Neuron (in vitro differentiated cells): ENCODE measurements around the gene ESPNL.

Source experiments
- H2AFZ ChIP-seq: one replicate; pipeline ENCODE4 v1.6.1; 2013; ENCODE audit warnings: low read depth, mild to moderate bottlenecking, inconsistent platforms, low read length, moderate library complexity
- H3K27me3 ChIP-seq: one replicate; pipeline ENCODE4 v1.6.1; 2013; ENCODE audit warnings: low read length; ENCODE audit not compliant: insufficient read depth
- H3K36me3 ChIP-seq: one replicate; pipeline ENCODE4 v1.6.1; 2013; ENCODE audit warnings: low read length; ENCODE audit not compliant: insufficient read depth
- H3K4me1 ChIP-seq: one replicate; pipeline ENCODE4 v1.6.1; 2013; ENCODE audit warnings: low read length; ENCODE audit not compliant: insufficient read depth
- H3K4me3 ChIP-seq: 2 replicates; pipeline ENCODE4 v1.5.1; 2013; ENCODE audit warnings: mild to moderate bottlenecking, low read length, moderate library complexity
- H3K9me3 ChIP-seq: one replicate; pipeline ENCODE4 v1.6.1; 2013; ENCODE audit warnings: low read length

The ESPNL gene

DNA sequence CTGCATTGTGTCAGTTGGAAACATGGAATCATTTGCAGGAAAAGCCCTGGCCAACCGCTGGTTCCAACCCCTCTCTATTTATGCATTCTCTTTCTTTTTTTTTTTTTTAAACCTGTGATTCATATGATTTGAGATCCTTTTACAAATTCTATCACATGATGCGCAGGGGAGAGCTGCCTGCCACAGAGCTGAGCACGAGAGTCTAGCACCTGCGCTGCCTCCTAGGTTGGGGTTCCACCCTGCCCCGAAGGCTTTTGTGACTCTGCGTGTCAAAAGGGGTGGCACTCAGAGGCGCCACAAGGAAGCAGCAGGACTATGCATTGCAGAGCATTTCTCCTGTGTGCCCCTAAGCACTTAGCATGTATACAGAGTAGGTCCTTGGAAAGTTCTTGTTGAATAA, 17.3 kb upstream of the ESPNL start:
- Histone ChIP-seq H2AFZ (no peak overlapping the region), H3K9me3 (peaks cover 4% of the 10 kb centered on the region), H3K36me3 (peaks cover 40% of the 10 kb centered on the region), H3K27me3 (no peaks in the 10 kb centered on the region), H3K4me1 (no peaks in the 10 kb centered on the region), H3K4me3 (no peak overlapping the region)

DNA sequence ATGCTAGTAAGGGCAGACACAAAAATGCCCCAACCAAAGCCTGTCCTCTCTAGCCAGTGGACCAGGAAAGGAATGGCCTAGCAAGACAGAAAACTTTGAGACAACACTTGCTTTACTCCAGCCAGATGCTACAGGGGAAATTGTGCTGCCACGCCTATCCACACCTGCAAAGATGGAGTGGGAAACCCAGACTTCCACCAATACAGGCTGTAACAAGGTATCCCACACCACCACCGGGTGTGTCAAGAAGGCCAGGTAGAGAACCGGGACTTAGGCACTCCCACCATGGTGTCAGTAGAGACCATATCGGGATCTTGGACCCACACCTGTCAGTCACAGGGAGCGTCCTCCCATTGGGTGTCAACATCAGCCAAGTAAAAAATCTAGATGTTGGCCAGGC, 16.2 kb upstream of the ESPNL start:
- Histone ChIP-seq H2AFZ (no peak overlapping the region), H3K9me3 (peaks cover 4% of the 10 kb centered on the region), H3K4me1 (no peaks in the 10 kb centered on the region), H3K4me3 (no peak overlapping the region), H3K36me3 (peaks cover 40% of the 10 kb centered on the region), H3K27me3 (no peaks in the 10 kb centered on the region)

DNA sequence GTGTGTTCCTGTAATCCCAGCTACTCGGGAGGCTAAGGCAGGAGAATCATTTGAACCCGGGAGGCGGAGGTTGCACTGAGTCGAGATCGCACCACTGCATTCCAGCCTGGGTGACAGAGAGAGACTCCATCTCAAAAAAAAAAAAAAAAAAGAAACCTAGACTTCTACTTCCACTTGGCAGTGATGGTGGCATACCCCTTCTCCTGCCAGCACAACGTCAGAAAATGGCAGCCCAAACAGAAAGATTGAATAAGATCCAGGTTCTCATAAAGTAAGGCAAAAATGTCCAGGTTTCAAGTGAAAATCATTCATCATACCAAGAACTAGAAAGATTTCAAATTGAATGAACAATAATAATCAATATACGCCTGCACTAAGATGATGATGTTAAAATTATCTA, 15.4 kb upstream of the ESPNL start:
- Histone ChIP-seq H3K4me3 (no peak overlapping the region), H2AFZ (no peak overlapping the region), H3K36me3 (peaks cover 40% of the 10 kb centered on the region), H3K27me3 (no peaks in the 10 kb centered on the region), H3K9me3 (no peaks in the 10 kb centered on the region), H3K4me1 (no peaks in the 10 kb centered on the region)

DNA sequence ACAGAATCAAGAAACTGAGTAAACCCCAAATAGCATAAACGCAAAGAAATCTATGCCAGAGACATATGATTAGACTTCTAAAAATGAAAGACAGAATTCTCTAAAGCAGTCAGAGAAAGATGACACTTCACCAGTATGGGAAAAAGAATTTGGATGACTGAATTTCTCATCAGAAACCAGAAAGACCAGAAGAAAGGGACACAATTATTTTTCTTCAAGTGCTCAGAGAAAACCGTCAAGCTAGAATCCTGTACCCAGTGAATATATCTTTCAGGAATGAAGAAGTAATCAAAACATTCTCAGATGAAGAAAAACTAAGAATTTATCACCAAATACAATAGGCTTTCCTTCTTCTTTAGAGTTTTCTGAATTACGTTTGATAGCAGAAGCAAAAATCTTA, 14.2 kb upstream of the ESPNL start:
- Histone ChIP-seq H3K9me3 (no peaks in the 10 kb centered on the region), H3K27me3 (no peaks in the 10 kb centered on the region), H2AFZ (no peak overlapping the region), H3K4me1 (no peaks in the 10 kb centered on the region), H3K36me3 (peaks cover 39% of the 10 kb centered on the region), H3K4me3 (no peak overlapping the region)

DNA sequence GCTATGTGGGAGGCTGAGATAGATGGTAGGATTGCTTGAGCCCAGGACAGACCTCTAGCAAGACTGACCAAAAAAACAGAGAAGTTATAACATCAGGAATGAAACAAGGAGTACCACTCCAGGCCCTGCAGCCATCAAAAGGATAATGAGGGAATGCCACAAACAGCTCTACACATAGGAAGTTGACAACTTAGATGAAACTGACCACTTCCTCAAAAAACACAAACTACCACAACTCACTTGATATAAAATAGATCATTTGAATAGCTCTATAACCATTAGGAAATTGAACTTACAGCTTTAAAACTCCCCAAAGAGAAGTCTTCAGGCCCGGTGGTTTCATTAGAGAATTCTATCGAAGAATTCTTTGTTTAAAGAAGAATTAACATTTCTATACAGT, 12.9 kb upstream of the ESPNL start:
- Histone ChIP-seq H3K36me3 (peaks cover 32% of the 10 kb centered on the region), H3K27me3 (no peaks in the 10 kb centered on the region), H2AFZ (no peak overlapping the region), H3K4me1 (no peaks in the 10 kb centered on the region), H3K4me3 (no peak overlapping the region), H3K9me3 (no peaks in the 10 kb centered on the region)

DNA sequence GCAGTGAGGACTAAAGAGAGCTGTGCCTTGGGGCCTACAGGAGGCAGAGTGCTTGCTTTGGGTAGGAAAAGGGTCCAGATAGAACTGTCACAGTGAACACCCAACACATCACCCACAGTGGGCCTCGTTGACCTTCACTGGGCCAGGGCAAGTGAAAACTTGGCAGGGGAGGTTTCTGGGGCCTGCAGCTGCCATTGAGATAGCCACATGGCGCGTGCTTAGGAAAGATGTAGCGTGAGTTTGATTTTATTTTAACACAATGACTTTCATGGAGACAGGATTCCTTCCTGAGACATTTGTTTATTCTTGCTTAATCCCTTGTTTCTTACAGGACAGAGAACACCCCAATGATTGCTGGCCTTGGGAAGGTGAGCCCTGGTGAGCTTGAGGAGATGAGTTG, 9.3 kb upstream of the ESPNL start:
- Histone ChIP-seq H3K36me3 (peaks cover 11% of the 10 kb centered on the region), H3K27me3 (no peaks in the 10 kb centered on the region), H3K4me3 (no peak overlapping the region), H3K9me3 (no peaks in the 10 kb centered on the region), H3K4me1 (no peaks in the 10 kb centered on the region), H2AFZ (no peak overlapping the region)

DNA sequence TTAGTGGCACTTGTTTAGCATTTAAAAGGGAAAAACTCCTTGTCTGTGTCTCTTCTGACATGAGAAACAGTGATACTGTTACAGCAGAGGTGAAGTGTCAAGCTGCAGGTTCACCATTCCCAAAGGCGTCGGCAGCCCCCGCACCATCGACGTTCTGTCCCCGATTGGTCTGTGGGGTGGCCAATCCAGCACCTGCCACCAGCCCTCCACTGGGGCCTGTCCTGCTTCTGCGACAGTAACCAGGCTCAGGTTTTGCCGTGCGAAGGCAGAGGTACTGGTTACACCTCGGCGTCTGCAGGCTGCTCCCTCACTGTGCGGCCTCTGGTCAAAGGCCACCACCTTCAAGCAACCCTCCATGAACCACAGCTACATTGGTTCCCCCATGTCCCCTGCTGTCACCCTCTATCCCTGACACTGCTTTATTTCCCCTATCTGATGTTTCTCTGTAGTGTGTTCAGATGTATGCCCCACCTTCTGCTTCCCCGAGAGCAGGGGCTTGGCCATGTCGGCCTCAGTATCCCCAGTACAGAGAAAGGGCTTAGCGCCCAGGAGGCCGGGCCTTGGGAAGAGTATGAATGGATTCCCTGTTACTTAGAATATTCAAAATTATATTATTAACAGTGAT, 8.6 kb upstream of the ESPNL start:
- H3K27me3 ChIP-seq: no peaks in the 10 kb centered on the region
- no peaks in the 10 kb centered on the region for H3K9me3 ChIP-seq
- H2AFZ ChIP-seq: no peak overlapping the region
- H3K36me3 ChIP-seq: peaks cover 6% of the 10 kb centered on the region
- H3K4me1 ChIP-seq: no peaks in the 10 kb centered on the region
- H3K4me3 ChIP-seq: no peak overlapping the region

DNA sequence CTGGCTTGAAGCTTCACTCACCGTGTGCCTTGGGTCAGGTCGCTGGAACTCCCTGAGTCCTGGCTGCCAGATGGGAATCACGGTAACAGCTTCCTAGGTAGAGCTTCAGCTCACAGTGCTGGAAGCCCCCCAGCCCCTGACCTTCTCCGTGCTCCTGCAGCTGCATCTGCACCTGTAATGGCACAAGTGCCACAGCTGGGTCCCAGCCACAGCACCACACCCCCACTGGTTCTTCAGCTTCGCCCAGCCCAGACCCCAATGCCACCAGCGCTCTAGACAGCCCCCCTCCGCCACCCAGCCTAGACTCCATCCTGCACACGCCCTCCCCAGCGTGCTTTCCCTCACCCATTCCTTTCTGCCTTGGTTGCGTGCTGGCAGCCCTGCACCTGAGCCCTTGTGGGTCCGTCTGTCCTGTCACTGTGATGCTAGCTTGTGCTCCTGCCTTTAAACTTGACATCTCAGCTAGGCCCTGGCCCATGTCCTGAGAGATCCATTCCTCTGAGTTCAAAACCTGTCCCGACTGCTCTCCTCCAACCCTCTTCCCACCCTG, 7.6 kb upstream of the ESPNL start:
- Histone ChIP-seq H3K4me1 (no peaks in the 10 kb centered on the region), H3K36me3 (peaks cover 6% of the 10 kb centered on the region), H3K27me3 (no peaks in the 10 kb centered on the region), H3K4me3 (no peak overlapping the region), H3K9me3 (no peaks in the 10 kb centered on the region), H2AFZ (no peak overlapping the region)

DNA sequence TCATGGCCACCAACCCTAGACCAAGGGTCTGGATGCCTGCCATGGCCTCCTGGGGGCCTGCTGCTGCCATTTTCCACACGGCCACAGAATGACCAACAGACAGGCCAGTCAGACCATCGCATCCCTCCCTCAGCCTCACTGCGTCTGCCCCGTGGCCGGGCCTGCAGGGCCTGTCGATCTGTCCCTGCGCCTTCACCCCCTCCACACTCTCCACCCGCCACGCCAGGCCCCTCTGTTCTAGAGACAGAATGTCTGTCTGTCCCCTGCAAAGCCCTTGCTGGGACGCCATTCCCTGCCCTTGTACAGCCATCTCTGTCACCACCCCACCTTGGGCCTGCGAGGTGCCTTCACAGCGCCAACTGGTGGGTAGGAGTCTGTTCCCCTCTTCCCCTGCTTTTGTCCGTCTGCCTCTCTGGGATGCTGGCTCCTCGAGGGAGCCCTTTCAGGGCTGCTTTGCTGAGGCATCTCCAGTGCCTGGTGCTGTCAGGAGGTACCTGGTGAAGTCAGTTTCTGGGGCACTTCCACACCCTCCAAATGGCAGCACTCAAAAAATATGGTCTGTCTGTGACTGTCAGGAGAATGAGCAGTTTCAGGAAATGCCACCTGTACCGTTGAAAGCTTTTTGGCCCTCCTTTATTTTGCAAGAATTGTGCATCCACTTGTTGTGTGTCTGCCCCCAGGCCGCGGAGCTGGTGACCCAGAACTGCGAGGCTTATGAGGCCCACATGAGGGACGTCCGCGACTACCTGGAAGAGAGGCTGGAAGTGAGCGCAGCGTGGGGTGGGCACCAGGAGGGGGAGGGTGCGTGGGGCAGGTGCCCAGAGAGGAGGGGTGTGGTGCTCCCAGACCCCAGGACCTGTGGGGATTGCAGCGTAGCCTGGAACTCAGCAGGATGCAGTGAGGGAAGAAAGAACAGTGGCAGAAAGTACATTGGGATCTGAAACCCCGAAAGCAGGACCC, 6.7 kb upstream of the ESPNL start:
- Histone ChIP-seq H3K9me3 (no peaks in the 10 kb centered on the region), H3K27me3 (no peaks in the 10 kb centered on the region), H3K4me3 (no peak overlapping the region), H3K36me3 (peaks cover 6% of the 10 kb centered on the region), H3K4me1 (no peaks in the 10 kb centered on the region), H2AFZ (no peak overlapping the region)

DNA sequence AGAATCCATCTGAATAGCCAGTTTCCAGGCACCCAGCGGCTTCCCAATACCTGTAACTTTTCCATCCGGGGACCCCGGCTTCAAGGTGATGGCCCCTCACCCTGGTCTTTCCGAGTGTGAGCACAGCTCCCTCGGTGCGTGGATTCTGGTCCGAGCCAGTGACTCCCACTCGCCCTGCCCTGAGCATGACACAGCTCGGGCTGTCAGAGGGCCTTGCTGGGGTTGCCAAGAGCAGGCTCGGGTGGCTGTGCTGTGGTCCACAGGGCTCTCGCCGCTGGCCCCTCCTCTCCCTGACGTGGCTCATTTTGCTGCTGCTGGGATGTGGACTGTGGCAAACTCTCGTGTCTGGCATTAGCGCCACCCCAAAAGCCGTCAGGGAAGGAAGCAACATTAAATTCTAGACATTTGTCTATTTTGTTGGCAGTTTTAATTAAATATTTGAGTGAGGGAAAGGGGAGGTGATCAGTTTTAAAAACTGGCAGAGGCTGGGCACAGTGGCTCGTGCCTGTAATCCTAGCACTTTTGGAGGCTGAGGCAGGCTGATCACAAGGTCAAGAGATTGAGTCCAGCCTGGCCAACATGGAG, 5.6 kb upstream of the ESPNL start:
- H3K27me3 ChIP-seq: no peaks in the 10 kb centered on the region
- no peak overlapping the region for H3K4me3 ChIP-seq
- H2AFZ ChIP-seq: no peak overlapping the region
- no peaks in the 10 kb centered on the region for H3K4me1 ChIP-seq
- H3K36me3 ChIP-seq: peaks cover 6% of the 10 kb centered on the region
- no peaks in the 10 kb centered on the region for H3K9me3 ChIP-seq

DNA sequence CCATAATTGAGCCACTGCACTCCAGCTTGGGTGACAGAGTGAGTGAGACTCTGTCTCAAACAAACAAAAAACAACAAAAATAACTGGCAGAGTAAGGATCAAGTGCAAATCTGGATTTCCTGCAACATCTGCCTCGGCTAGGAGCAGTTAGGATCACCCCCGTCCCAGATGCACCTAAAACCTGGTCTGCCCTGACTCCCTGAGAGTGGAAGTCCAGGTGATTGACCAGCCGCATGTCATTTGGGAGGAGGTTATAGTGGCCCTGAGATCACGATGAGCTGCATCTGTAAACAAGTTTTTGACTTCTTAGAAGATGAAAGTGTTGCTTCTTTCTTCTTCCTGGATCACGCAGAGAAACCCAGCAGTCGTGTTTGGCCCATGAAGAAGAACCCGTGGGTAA, 5.0 kb upstream of the ESPNL start:
- no peak overlapping the region for H3K4me3 ChIP-seq
- H3K36me3 ChIP-seq: peaks cover 6% of the 10 kb centered on the region
- H3K27me3 ChIP-seq: no peaks in the 10 kb centered on the region
- H3K4me1 ChIP-seq: no peaks in the 10 kb centered on the region
- H2AFZ ChIP-seq: no peak overlapping the region
- no peaks in the 10 kb centered on the region for H3K9me3 ChIP-seq

DNA sequence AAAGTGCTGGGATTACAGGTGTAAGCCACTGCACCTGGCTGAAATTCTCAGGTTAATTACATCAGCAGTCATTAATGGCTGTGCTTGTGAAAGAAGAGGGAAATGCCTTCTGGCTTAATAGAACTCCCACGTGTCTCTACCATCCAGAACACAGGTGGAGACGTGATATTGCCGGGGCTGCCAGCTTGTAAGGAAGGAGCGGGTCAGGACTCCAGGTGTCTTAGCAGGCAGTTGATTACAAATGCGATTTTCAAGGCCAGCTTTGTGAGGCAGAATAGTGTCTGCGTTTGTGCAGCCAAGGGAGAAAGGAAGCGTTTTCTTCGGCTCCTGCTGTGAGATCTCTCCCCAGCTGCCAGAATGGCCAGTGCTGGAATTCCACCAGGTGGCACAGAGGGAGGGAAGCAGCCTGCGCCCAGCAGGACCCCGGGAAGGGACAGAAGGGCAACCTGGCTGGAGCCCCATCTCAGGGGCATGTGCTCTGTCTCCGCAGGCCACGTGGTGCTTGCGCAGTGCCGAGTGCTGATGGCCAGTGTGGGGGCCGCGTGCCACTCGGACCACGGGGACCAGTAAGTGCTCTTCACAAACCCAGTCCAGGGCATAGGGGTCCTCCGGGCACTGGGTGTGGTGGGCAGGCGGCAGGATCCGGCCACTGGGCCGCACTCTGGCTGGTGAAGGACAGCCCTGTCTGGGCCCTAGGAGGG, 3.7 kb upstream of the ESPNL start:
- Histone ChIP-seq H2AFZ (no peak overlapping the region), H3K4me3 (no peak overlapping the region), H3K27me3 (no peaks in the 10 kb centered on the region), H3K36me3 (peaks cover 1% of the 10 kb centered on the region), H3K4me1 (no peaks in the 10 kb centered on the region), H3K9me3 (no peaks in the 10 kb centered on the region)
